GM18951 (cell line): ENCODE results near the gene STYXL1.

Experiments used
- POLR2A ChIP-seq: IDR thresholded peaks from 4 replicates; pipeline ENCODE4 v1.6.1; 2011; ENCODE audit warnings: mild to moderate bottlenecking; ENCODE audit not compliant: insufficient read length, insufficient read depth; ENCODE audit errors: extremely low read depth
- in situ Hi-C: fragments of 300-500 bp; cut with MboI; formaldehyde crosslinking; loops from one replicate; pipeline ENCODE4 v1.12.0; 2022; ENCODE audit warnings: low sequenced_read_pairs, mixed read lengths, inconsistent platforms; ENCODE audit not compliant: unreplicated experiment

The STYXL1 gene

DNA sequence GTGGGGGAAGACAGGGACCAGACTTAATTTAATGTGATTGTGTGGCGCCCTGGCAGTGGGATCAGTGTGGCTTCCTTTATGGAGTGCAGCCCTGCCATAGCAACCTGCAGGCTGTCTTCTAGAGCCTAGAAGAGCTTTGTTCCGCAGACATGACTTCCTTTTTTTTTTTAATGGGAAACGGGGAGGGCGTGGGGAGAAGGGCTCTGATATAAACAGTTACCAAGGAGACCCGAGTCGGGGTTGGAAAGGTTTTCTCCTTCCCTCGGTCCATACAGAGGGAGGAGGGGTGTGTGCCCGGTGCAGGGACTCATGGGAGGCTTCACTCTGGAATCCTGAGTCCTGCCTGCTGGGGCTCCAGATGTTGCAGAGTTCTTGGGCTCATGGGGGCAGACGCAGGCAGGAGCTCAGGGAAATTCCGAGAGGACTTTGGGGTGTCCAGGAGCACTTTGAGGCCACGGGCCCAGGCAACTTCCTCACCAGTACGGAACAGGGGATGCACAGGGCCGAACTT lies 80.3 kb downstream of the STYXL1 start:
- no peak for TF ChIP-seq POLR2A
- in situ Hi-C loops = no loop called here

GRCh38 chr7:75967055-75967454 lies 80.7 kb downstream of the STYXL1 start:
- no peak for TF ChIP-seq POLR2A
- in situ Hi-C loops = no loop called here

DNA sequence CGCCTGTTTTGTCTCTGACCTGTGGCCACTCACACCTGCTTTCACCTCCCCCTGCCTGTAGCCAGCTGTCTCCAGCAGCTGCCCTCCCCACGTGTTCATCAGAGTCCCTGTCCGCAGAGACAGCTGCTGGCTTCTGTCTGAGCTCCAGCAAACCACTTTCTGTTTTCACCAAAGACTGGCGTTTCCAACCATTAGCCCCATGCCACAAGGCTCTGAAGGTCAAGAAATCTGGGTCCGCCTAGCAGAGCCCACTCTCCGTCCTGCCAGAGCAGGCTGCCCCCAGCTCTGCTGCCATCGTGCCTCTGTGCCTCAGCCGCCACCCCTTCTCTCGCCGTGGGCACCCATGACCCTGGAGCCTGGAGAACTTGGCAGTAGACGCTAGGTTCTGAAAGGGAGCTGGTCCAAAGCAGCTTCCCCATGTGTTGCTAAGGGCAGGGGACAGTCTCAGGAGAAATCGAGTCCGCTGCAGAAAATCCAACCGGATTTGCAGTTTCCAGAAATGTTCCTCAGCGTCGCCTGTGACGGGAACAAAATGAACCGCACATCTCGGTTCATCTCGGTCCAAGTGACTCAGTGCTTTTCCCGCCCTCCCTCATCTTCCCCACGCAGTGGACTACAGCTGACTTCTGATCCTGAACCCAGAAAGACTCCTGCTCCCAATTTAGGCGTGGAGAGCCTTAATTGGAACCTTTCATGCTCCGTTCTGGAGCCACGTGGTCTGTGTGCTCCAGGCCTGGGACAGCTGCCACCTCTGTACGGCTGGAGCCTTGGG lies 81.4 kb downstream of the STYXL1 start:
- in situ Hi-C loops = no loop called here

GRCh38 chr7:75965617-75966016 lies 82.2 kb downstream of the STYXL1 start:
- in situ Hi-C loops = no loop called here
- no peak for TF ChIP-seq POLR2A

More for the DNA sequence above, 81.4 kb downstream of the STYXL1 start:
- no peak for TF ChIP-seq POLR2A

- in situ Hi-C loops = no loop called here
- TF ChIP-seq POLR2A = no peak
These were observed 84.3 kb downstream of the STYXL1 start for GRCh38 chr7:75963381-75963995.

- in situ Hi-C loops = no loop called here
- no peak for TF ChIP-seq POLR2A
These were observed 85.0 kb downstream of the STYXL1 start for GRCh38 chr7:75962607-75963380.

- in situ Hi-C loops = no loop called here
- no peak for TF ChIP-seq POLR2A
These were observed 86.6 kb downstream of the STYXL1 start for GRCh38 chr7:75961218-75961617.

- in situ Hi-C loops = no loop called here
- no peak for TF ChIP-seq POLR2A
These were observed 87.4 kb downstream of the STYXL1 start for GRCh38 chr7:75960372-75960771.

DNA sequence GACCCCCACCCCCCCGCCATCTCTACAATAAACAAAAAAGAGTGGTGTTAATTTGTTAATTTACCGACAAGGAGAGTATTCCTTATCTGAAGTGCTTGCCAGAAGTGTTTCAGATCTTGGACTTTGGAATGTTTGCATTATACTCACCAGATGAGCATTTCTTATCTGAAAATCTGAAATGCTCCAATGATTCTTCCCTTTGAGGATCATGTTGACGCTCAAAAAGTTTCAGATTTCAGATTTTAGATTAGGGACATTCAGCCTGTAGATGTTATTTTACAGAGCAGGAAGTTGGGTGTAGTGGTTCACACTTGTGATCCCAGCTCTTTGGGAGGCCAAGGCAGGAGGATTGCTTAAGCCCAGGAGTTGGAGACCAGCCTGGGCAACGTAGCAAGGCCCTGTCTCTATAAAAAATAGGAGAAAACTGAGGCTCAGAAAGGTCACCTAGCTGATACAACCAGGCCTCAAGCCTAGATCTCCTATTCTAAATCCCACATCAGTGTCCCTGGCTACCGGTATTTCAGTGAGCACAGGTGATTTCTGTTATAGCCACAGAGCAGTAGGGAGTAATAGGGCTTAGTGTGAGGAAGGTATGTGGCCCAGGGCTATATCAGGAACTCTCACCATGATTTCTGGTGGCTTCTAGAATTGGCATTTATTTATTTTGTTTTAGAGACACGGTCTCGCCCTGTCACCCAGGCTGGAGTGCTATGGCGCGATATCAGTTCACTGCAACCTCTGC lies 88.8 kb downstream of the STYXL1 start:
- in situ Hi-C loops = no loop called here
- no peak for TF ChIP-seq POLR2A

- no peak for TF ChIP-seq POLR2A
These were observed 90.6 kb downstream of the STYXL1 start for GRCh38 chr7:75957021-75957736.

DNA sequence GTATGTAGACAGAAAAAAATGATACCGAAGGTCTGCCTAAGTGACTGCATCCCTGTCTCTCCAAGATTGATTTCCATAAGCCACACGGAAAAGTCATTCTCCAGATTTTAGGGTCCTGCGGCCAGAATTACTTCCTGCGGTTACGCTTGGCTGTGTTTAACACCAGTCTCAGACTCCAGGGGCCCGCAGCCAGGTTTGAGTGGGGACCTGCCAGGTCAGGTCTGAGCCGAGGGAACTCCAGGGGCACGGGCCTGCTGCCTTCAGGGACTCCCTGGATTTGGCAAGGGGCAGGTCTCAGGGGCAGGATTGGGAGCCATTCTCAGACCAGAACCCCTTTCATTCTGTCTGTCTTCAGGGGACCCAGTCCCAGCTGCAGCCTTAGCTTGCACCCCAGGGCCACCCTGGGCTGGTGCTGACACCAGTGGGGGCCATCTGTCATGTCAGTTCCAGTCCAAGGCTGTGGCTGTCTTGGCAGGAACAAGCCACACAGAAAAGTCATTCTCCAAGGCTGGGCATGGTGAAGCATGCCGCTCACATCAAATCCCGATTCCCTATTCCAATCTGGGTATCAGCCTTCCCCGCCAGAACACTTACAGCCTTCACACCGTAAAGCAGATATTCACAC lies 92.4 kb downstream of the STYXL1 start:
- in situ Hi-C loops = no loop called here
- TF ChIP-seq POLR2A = no peak

More at GRCh38 chr7:75957021-75957736, 90.6 kb downstream of the STYXL1 start:
- in situ Hi-C loops = no loop called here

GRCh38 chr7:75953931-75954330 lies 93.9 kb downstream of the STYXL1 start:
- TF ChIP-seq POLR2A = no peak
- in situ Hi-C loops = no loop called here
